ENCODE results near the gene ZNF770.
"Not testable (repeated sequence)": the region's sequence is repeated elsewhere in the genome, so short reads cannot be mapped to it uniquely, and the experiment has no call there.

The ZNF770 gene

DNA sequence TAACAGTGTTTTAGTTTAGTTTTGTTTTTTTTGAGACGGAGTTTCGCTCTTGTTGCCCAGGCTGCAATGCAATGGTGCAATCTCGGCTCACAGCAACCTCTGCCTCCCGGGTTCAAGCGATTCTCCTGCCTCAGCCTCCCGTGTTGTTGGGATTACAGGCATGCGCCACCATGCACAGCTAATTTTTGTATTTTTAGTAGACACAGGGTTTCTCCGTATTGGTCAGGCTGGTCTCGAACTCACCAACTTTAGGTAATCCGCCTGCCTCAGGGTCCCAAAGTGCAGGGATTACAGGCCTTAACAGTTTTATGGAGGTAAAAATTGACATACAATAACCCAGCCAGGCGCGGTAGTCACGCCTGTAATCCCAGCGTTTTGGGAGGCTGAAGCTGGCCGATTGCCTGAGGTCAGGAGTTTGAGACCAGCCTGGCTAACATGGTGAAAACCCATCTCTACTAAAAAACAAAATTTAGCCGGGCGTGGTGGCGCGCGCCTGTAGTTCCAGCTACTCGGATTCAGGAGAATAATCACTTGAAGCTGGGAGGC lies 17.9 kb downstream of the ZNF770 start:
- H3K36me3 ChIP-seq (ENCODE audit: control insufficient read depth, insufficient read depth, low read length); H3K9me3 ChIP-seq (ENCODE audit: control insufficient read depth, insufficient read depth, low read length); H3K4me1 ChIP-seq (ENCODE audit: control insufficient read depth, insufficient read depth, low read length); H3K9ac ChIP-seq (ENCODE audit: low read depth, low read length); H3K27me3 ChIP-seq (ENCODE audit: control insufficient read depth, insufficient read depth, low read length): not testable (repeated sequence)
- peak overlapping the region; percentile 97 for H3K4me3 ChIP-seq (ENCODE audit: low read depth, low read length)

DNA sequence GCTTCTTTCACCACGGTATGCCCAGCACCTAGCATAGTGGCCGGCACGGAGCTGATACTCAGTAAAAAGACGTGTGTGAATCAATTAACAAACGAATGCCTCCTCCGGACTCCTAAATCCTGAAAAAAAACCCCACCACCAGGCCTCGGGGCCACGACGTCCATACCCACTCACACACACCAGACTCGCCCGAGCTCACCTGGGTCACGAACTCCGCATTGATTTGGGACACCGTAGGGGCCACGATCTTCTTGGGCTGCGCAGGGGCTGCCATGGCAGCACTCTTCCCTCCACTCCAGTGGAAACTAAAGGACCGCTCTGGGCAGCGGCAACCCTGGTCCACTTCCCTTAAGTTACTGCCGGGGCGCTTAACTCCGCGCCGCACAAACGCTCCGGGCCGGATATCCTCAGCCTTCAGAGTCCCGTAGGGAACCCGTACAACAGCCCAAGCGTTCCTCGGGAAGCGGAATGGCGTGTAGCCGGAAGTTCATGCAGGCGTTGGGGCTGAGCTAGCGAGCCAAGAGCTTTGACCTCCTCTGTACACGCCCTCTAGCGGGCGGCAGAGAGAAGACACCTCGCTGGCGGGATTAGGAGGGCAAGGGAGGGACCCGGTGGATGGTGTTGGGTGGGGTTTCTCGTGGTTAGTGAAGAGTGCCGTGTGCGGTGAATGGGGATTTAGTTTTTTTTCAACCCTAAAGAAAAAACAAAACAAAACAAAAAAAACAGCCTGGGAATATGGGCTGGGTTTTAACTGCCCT lies 18.6 kb downstream of the ZNF770 start, which contains the start of gene AQR:
Gene AQR (minus strand): TSS at position 403 of the 758 bp plus-strand sequence. CDS start 129 bp downstream, at position 274.
- H3K4me1 ChIP-seq (ENCODE audit: control insufficient read depth, insufficient read depth, low read length): no peaks in the 10 kb centered on the region
- H3K36me3 ChIP-seq (ENCODE audit: control insufficient read depth, insufficient read depth, low read length): no peaks in the 10 kb centered on the region
- peak within 1 kb of the TSS; percentile 97 for H3K4me3 ChIP-seq (ENCODE audit: low read depth, low read length)
- H3K9me3 ChIP-seq (ENCODE audit: control insufficient read depth, insufficient read depth, low read length): no peaks in the 10 kb centered on the region
- H3K27me3 ChIP-seq (ENCODE audit: control insufficient read depth, insufficient read depth, low read length): no peaks in the 10 kb centered on the region
- H3K9ac ChIP-seq (ENCODE audit: low read depth, low read length): peak within 1 kb of the TSS; percentile 92

DNA sequence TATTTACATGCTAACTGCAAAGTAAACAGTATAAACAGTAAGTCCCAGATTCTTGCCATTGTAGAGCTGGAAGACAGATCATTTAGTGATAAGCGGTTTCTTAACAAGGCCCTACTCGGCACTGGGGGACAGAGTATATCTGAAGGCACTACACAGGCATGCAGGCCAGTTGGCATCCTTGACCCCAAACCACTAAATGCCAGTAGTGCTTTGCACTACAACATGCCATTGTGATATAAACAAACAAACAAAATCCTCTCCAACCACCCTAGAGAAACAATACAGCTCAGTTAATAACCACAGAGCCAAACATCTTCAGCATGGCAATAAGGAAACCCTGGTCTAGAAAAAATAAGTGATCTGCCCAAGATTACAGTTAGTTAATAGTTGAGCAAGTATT lies 23.8 kb downstream of the ZNF770 start:
- H3K4me3 ChIP-seq (ENCODE audit: low read depth, low read length): no peak overlapping the region
- peaks cover 3% of the 10 kb centered on the region for H3K36me3 ChIP-seq (ENCODE audit: control insufficient read depth, insufficient read depth, low read length)

DNA sequence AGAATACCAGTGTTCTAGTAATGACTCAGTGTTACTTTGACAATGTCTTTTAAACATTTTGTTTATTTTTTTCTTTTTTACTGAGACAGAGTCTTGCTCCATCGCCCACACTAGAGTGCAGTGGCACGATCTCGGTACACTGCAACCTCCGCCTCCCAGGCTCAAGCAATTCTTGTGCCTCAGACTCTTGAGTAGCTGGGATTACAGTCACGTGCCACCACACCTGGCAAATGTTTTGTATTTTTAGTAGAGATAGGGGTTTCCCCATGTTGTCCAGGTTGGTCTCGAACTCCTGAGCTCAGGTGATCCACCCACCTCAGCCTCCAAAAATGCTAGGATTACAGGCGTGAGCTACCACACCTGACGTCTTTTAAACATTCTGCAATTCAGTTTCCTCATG lies 34.2 kb downstream of the ZNF770 start:
- Histone ChIP-seq H3K4me1 (ENCODE audit: control insufficient read depth, insufficient read depth, low read length) (no peaks in the 10 kb centered on the region), H3K9me3 (ENCODE audit: control insufficient read depth, insufficient read depth, low read length) (no peaks in the 10 kb centered on the region), H3K36me3 (ENCODE audit: control insufficient read depth, insufficient read depth, low read length) (peaks cover 5% of the 10 kb centered on the region), H3K27me3 (ENCODE audit: control insufficient read depth, insufficient read depth, low read length) (no peaks in the 10 kb centered on the region), H3K9ac (ENCODE audit: low read depth, low read length) (no peak overlapping the region), H3K4me3 (ENCODE audit: low read depth, low read length) (no peak overlapping the region)

More for the DNA sequence above, 23.8 kb downstream of the ZNF770 start:
- H3K27me3 ChIP-seq (ENCODE audit: control insufficient read depth, insufficient read depth, low read length): no peaks in the 10 kb centered on the region
- H3K4me1 ChIP-seq (ENCODE audit: control insufficient read depth, insufficient read depth, low read length): no peaks in the 10 kb centered on the region
- H3K9ac ChIP-seq (ENCODE audit: low read depth, low read length): no peak overlapping the region
- H3K9me3 ChIP-seq (ENCODE audit: control insufficient read depth, insufficient read depth, low read length): no peaks in the 10 kb centered on the region

DNA sequence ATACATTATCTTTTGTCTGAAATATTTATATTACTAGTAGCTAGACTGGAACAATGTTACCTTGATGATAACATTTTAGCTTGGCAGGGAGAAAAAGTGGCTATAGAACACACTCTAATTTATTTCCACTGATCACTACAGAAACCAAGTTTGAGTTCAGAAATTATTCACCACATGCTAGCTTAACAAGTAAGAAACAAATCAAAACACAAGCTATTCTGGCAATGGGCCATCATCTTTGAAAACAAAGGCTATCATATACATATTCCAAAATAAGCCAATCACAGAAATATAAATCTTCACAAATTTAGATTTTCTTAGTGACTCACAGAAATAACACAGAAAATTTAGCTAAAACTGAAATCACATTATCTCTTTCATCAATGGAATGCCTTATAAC lies 35.6 kb downstream of the ZNF770 start:
- Histone ChIP-seq H3K4me3 (ENCODE audit: low read depth, low read length) (no peak overlapping the region), H3K9me3 (ENCODE audit: control insufficient read depth, insufficient read depth, low read length) (no peaks in the 10 kb centered on the region), H3K4me1 (ENCODE audit: control insufficient read depth, insufficient read depth, low read length) (no peaks in the 10 kb centered on the region), H3K36me3 (ENCODE audit: control insufficient read depth, insufficient read depth, low read length) (peaks cover 5% of the 10 kb centered on the region), H3K9ac (ENCODE audit: low read depth, low read length) (no peak overlapping the region), H3K27me3 (ENCODE audit: control insufficient read depth, insufficient read depth, low read length) (no peaks in the 10 kb centered on the region)

DNA sequence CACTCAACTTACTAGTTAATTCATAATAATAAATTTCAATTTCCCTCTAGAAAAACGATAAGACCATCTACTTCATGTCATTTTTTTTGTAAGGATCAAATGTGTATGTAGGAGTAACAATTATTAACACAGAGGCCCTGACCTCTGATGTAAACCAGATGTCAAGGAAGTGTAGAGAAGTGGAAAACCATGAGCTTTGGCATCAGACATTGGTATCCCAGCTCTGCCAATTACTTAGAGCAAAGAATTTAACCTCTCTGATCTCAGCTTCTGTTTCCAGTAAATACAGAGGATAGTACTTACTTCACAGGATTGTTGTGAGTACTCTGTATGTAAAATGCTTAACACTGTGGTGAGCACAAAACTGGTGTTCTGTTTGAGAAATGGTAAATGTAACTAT lies 36.1 kb downstream of the ZNF770 start:
- Histone ChIP-seq H3K36me3 (ENCODE audit: control insufficient read depth, insufficient read depth, low read length) (peaks cover 5% of the 10 kb centered on the region), H3K9me3 (ENCODE audit: control insufficient read depth, insufficient read depth, low read length) (no peaks in the 10 kb centered on the region), H3K4me3 (ENCODE audit: low read depth, low read length) (no peak overlapping the region), H3K27me3 (ENCODE audit: control insufficient read depth, insufficient read depth, low read length) (no peaks in the 10 kb centered on the region), H3K4me1 (ENCODE audit: control insufficient read depth, insufficient read depth, low read length) (no peaks in the 10 kb centered on the region), H3K9ac (ENCODE audit: low read depth, low read length) (no peak overlapping the region)

DNA sequence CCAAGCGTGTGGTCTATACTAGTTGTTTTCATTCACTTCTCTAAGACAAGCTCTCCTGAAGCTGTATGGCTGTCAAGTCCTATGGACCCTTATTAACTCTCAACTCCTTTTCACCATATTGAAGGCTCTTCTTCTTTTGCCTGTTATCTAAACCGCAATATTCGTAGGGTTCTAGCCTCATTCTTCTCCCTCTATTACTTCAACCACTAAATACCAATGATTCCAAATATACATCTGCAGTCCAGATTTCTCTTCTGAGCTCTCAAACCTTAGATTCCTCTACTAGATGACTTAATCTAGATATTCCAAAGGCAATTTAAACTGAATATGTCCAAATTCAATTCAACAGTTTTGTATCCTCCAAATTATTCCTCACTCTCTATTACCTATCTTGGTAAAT lies 43.2 kb downstream of the ZNF770 start:
- H3K9me3 ChIP-seq (ENCODE audit: control insufficient read depth, insufficient read depth, low read length): no peaks in the 10 kb centered on the region
- H3K9ac ChIP-seq (ENCODE audit: low read depth, low read length): no peak overlapping the region
- H3K4me3 ChIP-seq (ENCODE audit: low read depth, low read length): no peak overlapping the region
- no peaks in the 10 kb centered on the region for H3K4me1 ChIP-seq (ENCODE audit: control insufficient read depth, insufficient read depth, low read length)
- H3K27me3 ChIP-seq (ENCODE audit: control insufficient read depth, insufficient read depth, low read length): no peaks in the 10 kb centered on the region
- H3K36me3 ChIP-seq (ENCODE audit: control insufficient read depth, insufficient read depth, low read length): no peaks in the 10 kb centered on the region

DNA sequence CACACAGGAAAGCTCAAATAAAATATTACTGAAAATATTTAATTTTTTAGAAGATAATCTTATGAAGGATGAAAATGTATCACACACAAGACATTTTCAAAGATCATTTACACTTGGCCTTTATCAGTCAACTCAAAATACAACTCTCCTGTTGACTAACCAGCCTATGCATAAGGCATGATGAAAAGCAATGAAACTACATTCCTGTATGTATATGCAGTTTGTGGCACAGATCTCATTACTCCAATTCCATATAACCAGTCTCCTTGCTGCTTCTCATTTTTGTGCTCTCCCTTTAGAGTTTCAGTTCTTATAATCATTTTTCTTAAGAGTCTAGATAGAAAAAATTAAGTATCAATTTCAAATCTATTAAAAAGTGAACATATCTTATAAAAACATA lies 44.4 kb downstream of the ZNF770 start:
- Histone ChIP-seq H3K4me1 (ENCODE audit: control insufficient read depth, insufficient read depth, low read length) (no peaks in the 10 kb centered on the region), H3K9ac (ENCODE audit: low read depth, low read length) (no peak overlapping the region), H3K36me3 (ENCODE audit: control insufficient read depth, insufficient read depth, low read length) (no peaks in the 10 kb centered on the region), H3K27me3 (ENCODE audit: control insufficient read depth, insufficient read depth, low read length) (no peaks in the 10 kb centered on the region), H3K9me3 (ENCODE audit: control insufficient read depth, insufficient read depth, low read length) (no peaks in the 10 kb centered on the region), H3K4me3 (ENCODE audit: low read depth, low read length) (no peak overlapping the region)

DNA sequence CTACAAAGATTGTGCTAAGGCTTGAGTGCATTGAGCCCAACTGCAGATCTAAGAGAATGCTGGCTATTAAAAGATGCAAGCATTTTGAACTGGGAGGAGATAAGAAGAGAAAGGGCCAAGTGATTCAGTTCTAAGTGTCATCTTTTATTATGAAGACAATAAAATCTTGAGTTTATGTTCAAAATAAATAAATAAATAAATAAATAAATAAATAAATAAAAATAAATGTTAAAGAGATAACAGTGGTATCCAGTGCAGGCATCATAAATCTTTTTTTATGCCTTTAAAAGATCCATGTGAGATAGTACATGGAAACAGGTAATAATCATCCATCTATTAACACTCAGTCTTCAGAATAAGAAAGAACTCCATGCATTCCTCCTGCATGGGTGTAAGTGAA lies 44.8 kb downstream of the ZNF770 start:
- H3K9ac ChIP-seq (ENCODE audit: low read depth, low read length); H3K9me3 ChIP-seq (ENCODE audit: control insufficient read depth, insufficient read depth, low read length); H3K4me1 ChIP-seq (ENCODE audit: control insufficient read depth, insufficient read depth, low read length); H3K4me3 ChIP-seq (ENCODE audit: low read depth, low read length); H3K27me3 ChIP-seq (ENCODE audit: control insufficient read depth, insufficient read depth, low read length); H3K36me3 ChIP-seq (ENCODE audit: control insufficient read depth, insufficient read depth, low read length): not testable (repeated sequence)

DNA sequence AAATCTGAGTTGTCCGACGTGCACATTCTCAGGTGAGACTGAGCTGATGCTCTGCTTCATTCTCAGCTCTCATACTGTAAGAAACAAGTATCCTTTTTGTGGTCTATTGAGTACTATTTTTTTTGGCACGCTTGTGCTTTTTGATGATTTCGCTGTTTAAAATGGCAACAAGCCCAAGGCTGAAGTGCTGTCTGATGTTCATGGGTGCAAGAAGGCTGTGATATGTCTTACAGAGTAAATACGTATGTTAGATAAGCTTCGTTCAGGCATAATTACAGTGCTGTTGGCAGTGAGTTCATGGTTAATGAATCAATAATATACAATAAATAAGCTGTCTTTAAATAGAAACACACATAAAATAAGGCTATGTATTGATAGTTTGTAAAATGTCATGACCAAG lies 45.7 kb downstream of the ZNF770 start:
- H3K36me3 ChIP-seq (ENCODE audit: control insufficient read depth, insufficient read depth, low read length): no peaks in the 10 kb centered on the region
- no peaks in the 10 kb centered on the region for H3K4me1 ChIP-seq (ENCODE audit: control insufficient read depth, insufficient read depth, low read length)
- no peak overlapping the region for H3K9ac ChIP-seq (ENCODE audit: low read depth, low read length)
- no peak overlapping the region for H3K4me3 ChIP-seq (ENCODE audit: low read depth, low read length)
- no peaks in the 10 kb centered on the region for H3K9me3 ChIP-seq (ENCODE audit: control insufficient read depth, insufficient read depth, low read length)
- H3K27me3 ChIP-seq (ENCODE audit: control insufficient read depth, insufficient read depth, low read length): no peaks in the 10 kb centered on the region

DNA sequence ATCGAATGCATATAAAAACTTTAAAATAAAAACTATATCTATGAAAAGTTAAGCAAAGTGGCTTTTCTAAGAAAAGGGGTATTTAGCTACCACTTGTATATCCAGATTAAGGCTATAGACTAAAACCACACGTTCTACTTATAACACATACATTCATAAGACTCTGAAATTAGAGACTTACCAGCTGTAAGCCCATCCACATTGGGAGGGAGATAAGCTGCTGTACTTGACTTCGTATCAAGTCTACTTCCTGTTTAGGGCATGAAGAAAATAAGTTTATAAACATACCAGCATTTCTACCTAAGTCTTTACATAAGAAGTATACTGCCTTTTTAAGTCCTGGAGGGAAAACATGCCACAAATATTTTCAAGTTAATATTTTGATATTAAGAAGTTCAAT lies 46.3 kb downstream of the ZNF770 start:
- no peaks in the 10 kb centered on the region for H3K4me1 ChIP-seq (ENCODE audit: control insufficient read depth, insufficient read depth, low read length)
- no peak overlapping the region for H3K9ac ChIP-seq (ENCODE audit: low read depth, low read length)
- no peaks in the 10 kb centered on the region for H3K36me3 ChIP-seq (ENCODE audit: control insufficient read depth, insufficient read depth, low read length)
- no peaks in the 10 kb centered on the region for H3K27me3 ChIP-seq (ENCODE audit: control insufficient read depth, insufficient read depth, low read length)
- no peak overlapping the region for H3K4me3 ChIP-seq (ENCODE audit: low read depth, low read length)
- no peaks in the 10 kb centered on the region for H3K9me3 ChIP-seq (ENCODE audit: control insufficient read depth, insufficient read depth, low read length)

DNA sequence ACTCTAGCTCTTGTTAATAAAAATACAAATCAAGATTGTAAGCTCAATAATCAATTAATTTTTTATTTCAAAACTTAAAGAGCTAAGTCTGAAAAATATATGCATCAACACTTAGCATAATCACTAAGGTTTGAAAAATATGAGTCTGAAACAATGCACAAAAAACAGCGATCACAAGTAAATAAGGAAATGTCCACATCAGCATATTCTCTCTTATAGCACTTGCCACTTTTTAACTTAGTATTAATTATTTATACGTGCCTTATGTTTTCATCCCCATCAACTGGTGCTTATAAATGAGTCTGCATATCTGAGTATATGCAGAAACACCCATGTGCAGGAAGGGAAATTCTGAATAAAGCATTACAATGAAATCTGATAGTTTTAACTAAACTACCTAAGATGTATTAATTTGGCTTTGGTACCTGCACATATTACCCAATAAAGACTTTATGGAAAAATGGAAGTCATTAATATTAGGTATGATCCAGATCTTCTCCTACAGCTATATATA lies 46.8 kb downstream of the ZNF770 start:
- Histone ChIP-seq H3K4me1 (ENCODE audit: control insufficient read depth, insufficient read depth, low read length) (no peaks in the 10 kb centered on the region), H3K4me3 (ENCODE audit: low read depth, low read length) (no peak overlapping the region), H3K9me3 (ENCODE audit: control insufficient read depth, insufficient read depth, low read length) (no peaks in the 10 kb centered on the region), H3K27me3 (ENCODE audit: control insufficient read depth, insufficient read depth, low read length) (no peaks in the 10 kb centered on the region), H3K9ac (ENCODE audit: low read depth, low read length) (no peak overlapping the region), H3K36me3 (ENCODE audit: control insufficient read depth, insufficient read depth, low read length) (no peaks in the 10 kb centered on the region)

All from iPS-15b (cell line).